ENCODE results near the gene SFMBT2.
A peak's percentile ranks its signal among the peaks of the same experiment; 100 is the strongest.

Gene SFMBT2

DNA sequence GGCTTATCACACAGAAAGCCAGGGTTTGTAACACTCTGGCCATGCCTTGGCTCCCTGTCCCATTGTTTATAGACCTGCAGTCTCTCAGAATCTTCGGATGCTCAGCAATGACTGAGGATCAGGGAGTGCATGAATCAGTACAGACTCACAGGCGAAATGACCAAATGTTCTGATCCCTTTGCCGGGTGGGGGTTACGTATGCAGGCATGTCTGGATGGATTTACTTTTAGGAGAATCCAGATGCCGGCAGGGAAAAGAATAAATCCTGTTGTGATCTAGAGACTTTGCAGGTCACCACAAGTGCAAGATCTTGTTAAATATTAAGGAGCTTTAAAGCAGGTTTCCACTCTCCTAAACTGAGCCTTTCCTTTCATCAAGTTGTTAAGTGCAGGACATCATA lies 149.5 kb downstream of the SFMBT2 start:
- Histone ChIP-seq H3K4me3 (ENCODE audit: low read length) (no peak overlapping the region), H3K27ac (ENCODE audit: low read depth, low read length) (no peak overlapping the region), H3F3A (ENCODE audit: control insufficient read depth, insufficient read depth) (no peaks in the 10 kb centered on the region; the same call in 1 of the 2 replicates), H3K4me1 (ENCODE audit: control insufficient read depth, low read length) (peaks cover 40% of the 10 kb centered on the region), H3K9me3 (ENCODE audit: control insufficient read depth, insufficient read depth, low read length) (no peaks in the 10 kb centered on the region), H3K79me2 (ENCODE audit: control insufficient read depth, low read length) (no peaks in the 10 kb centered on the region), H3K27me3 (ENCODE audit: control insufficient read depth, low read length) (no peaks in the 10 kb centered on the region), H3K36me3 (ENCODE audit: control insufficient read depth, low read length) (no peaks in the 10 kb centered on the region), H3K9me2 (replicated peaks; ENCODE audit: control insufficient read depth, low read length) (no peaks in the 10 kb centered on the region), H4K20me1 (ENCODE audit: control insufficient read depth, insufficient read depth, low read depth, low read length) (no peaks in the 10 kb centered on the region), H3K4me2 (ENCODE audit: low read length) (no peak overlapping the region)
- TF ChIP-seq, protein P1, sequence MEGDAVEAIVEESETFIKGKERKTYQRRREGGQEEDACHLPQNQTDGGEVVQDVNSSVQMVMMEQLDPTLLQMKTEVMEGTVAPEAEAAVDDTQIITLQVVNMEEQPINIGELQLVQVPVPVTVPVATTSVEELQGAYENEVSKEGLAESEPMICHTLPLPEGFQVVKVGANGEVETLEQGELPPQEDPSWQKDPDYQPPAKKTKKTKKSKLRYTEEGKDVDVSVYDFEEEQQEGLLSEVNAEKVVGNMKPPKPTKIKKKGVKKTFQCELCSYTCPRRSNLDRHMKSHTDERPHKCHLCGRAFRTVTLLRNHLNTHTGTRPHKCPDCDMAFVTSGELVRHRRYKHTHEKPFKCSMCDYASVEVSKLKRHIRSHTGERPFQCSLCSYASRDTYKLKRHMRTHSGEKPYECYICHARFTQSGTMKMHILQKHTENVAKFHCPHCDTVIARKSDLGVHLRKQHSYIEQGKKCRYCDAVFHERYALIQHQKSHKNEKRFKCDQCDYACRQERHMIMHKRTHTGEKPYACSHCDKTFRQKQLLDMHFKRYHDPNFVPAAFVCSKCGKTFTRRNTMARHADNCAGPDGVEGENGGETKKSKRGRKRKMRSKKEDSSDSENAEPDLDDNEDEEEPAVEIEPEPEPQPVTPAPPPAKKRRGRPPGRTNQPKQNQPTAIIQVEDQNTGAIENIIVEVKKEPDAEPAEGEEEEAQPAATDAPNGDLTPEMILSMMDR (IDR thresholded peaks at IDR 0.05; ENCODE audit: low read depth, low read length, poor library complexity, severe bottlenecking), result no peak
- TF ChIP-seq EZH2phosphoT487 (IDR thresholded peaks at IDR 0.05; ENCODE audit: borderline replicate concordance, low read length), result no peak

DNA sequence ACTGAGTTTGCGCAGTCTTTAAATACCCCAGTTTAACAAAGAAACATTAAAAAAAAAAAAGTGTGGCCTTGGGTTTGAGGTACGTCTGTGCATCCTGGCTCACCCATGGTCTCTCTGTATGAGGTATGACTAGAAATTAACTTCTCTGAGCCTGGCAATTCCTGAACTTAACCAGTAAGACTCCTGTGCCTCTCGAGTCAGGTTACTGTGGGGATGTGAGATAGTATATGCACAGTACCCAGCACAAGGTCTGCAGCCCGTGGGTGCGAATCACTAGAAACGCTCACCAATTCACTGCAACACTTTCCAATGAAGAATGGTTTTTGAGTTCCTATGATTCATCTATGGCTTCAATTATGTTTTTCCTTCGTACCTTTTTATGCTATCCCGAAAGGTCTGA lies 149.9 kb downstream of the SFMBT2 start:
- no peaks in the 10 kb centered on the region for H3K27me3 ChIP-seq (ENCODE audit: control insufficient read depth, low read length)
- no peaks in the 10 kb centered on the region for H3K9me3 ChIP-seq (ENCODE audit: control insufficient read depth, insufficient read depth, low read length)
- no peak for TF ChIP-seq EZH2phosphoT487 (IDR thresholded peaks at IDR 0.05; ENCODE audit: borderline replicate concordance, low read length)
- TF ChIP-seq, protein P1 (IDR thresholded peaks at IDR 0.05; ENCODE audit: low read depth, low read length, poor library complexity, severe bottlenecking), result no peak
- no peaks in the 10 kb centered on the region for H3K9me2 ChIP-seq (replicated peaks; ENCODE audit: control insufficient read depth, low read length)
- no peaks in the 10 kb centered on the region for H4K20me1 ChIP-seq (ENCODE audit: control insufficient read depth, insufficient read depth, low read depth, low read length)
- H3K36me3 ChIP-seq (ENCODE audit: control insufficient read depth, low read length), result no peaks in the 10 kb centered on the region
- no peaks in the 10 kb centered on the region for H3K79me2 ChIP-seq (ENCODE audit: control insufficient read depth, low read length)
- no peak overlapping the region for H3K27ac ChIP-seq (ENCODE audit: low read depth, low read length)
- H3K4me3 ChIP-seq (ENCODE audit: low read length), result no peak overlapping the region
- H3K4me1 ChIP-seq (ENCODE audit: control insufficient read depth, low read length), result peaks cover 40% of the 10 kb centered on the region
- no peaks in the 10 kb centered on the region; the same call in 1 of the 2 replicates for H3F3A ChIP-seq (ENCODE audit: control insufficient read depth, insufficient read depth)
- H3K4me2 ChIP-seq (ENCODE audit: low read length), result no peak overlapping the region

DNA sequence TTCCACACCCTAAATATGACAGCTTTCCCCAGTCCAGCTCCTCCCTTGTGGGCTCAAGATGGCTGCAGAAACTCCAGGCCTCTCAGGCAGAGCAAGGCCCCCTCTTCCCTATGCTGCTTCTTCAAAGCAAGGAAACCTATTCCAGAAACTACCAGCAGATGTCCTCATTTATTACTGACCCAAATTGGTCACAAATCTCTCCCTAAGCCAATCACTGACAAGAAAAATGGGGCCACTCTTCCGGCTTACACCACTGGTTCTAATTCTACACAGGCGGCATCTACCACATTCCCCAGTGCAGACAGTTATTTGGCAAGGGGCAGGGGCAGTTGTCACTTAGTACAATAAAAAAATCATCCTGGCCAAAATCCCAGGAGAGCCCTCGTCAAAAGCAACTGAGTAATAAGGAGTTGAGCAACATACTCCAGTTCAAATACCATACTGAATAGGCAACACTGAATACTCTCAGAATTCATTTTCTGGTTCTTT lies 150.4 kb downstream of the SFMBT2 start:
- no peaks in the 10 kb centered on the region for H4K20me1 ChIP-seq (ENCODE audit: control insufficient read depth, insufficient read depth, low read depth, low read length)
- H3K4me1 ChIP-seq (ENCODE audit: control insufficient read depth, low read length), result peaks cover 40% of the 10 kb centered on the region
- no peak overlapping the region for H3K4me3 ChIP-seq (ENCODE audit: low read length)
- H3K4me2 ChIP-seq (ENCODE audit: low read length), result no peak overlapping the region
- H3K79me2 ChIP-seq (ENCODE audit: control insufficient read depth, low read length), result no peaks in the 10 kb centered on the region
- H3K9me3 ChIP-seq (ENCODE audit: control insufficient read depth, insufficient read depth, low read length), result no peaks in the 10 kb centered on the region
- TF ChIP-seq, protein P1 (IDR thresholded peaks at IDR 0.05; ENCODE audit: low read depth, low read length, poor library complexity, severe bottlenecking), result peak; percentile 69
- TF ChIP-seq EZH2phosphoT487 (IDR thresholded peaks at IDR 0.05; ENCODE audit: borderline replicate concordance, low read length), result no peak
- no peak overlapping the region for H3K27ac ChIP-seq (ENCODE audit: low read depth, low read length)
- no peaks in the 10 kb centered on the region for H3K36me3 ChIP-seq (ENCODE audit: control insufficient read depth, low read length)
- H3F3A ChIP-seq (ENCODE audit: control insufficient read depth, insufficient read depth), result no peaks in the 10 kb centered on the region; the same call in 1 of the 2 replicates
- no peaks in the 10 kb centered on the region for H3K27me3 ChIP-seq (ENCODE audit: control insufficient read depth, low read length)
- H3K9me2 ChIP-seq (replicated peaks; ENCODE audit: control insufficient read depth, low read length), result no peaks in the 10 kb centered on the region
